Testis (tissue), 5 donors: ENCODE data around the gene KAT2A. TPM values are rescaled to one million over a fixed set of nuclear protein-coding genes. Genes with fewer than 3 reads are reported as not detected.

Experiments used
- DNase-seq: peaks from one replicate; pipeline ENCODE4 v3.0.0-alpha.2; 2019
- H3K27ac ChIP-seq, 2 donors: fragments of 200-600 bp; sonication (generic); one replicate each; pipeline ENCODE4 v1.5.1; 2019
- H3K27me3 ChIP-seq: fragments of 200-600 bp; sonication (generic); one replicate; pipeline ENCODE4 v1.5.1; 2019
- H3K36me3 ChIP-seq: fragments of 200-600 bp; sonication (generic); one replicate; pipeline ENCODE4 v1.5.1; 2017; ENCODE audit warnings: low read depth; ENCODE audit errors: missing control alignments
- H3K4me1 ChIP-seq: fragments of 200-600 bp; sonication (generic); one replicate; pipeline ENCODE4 v1.5.1; 2019
- H3K4me3 ChIP-seq, 2 donors: fragments of 200-600 bp; sonication (generic); one replicate each; pipeline ENCODE4 v1.5.1; 2017 to 2019
- H3K9me3 ChIP-seq: fragments of 200-600 bp; sonication (generic); one replicate; pipeline ENCODE4 v1.5.1; 2017
- POLR2A ChIP-seq: fragments of 450-650 bp; IDR thresholded peaks from one replicate; pipeline ENCODE4 v1.6.1; 2017; ENCODE audit warnings: antibody characterized with exemption, mild to moderate bottlenecking, moderate library complexity
- whole genome bisulfite sequencing, 2 donors: methylation state at CpG; one replicate each; pipeline ENCODE4 v1.1.5; 2018; 5-methylcytosine and 5-hydroxymethylcytosine counted together
- intact Hi-C: fragments of 100-400 bp; cut with DNase I; formaldehyde crosslinking; loops from one replicate; pipeline ENCODE4 v1.15.1; 2023; ENCODE audit warnings: low total_unique reads
- long read RNA-seq, 2 donors: transcript quantifications; one replicate each; lab custom pipeline, GENCODE V29; 2026
- polyA plus RNA-seq: library from polyadenylated mRNA; stranded (reverse); fragments of 350-450 nt; fragmentation: Illumina TruSeq; extraction: RNeasy Lipid Tissue Mini Kit (QIAGEN cat#74804); gene quantifications from one replicate; pipeline ENCODE4 v1.2.3, GENCODE V29; 2014; ENCODE audit warnings: low read depth, low replicate concordance; ENCODE audit not compliant: insufficient read depth
- total RNA-seq, 2 donors: library from RNA; depleted of rRNA; stranded (reverse); fragments of >200 nt; gene quantifications; one replicate each; pipeline ENCODE4 v1.2.3, GENCODE V29; 2016
- TF ChIP-seq, protein P1 (sequence below), 3 experiments: fragments of 450-650 bp in 2 of 3; fragments of 200-600 bp in 1 of 3; sonication (generic) in 1 of 3; IDR thresholded peaks; one replicate each; pipeline ENCODE4 v1.5.1; 2016 to 2019; ENCODE audit warnings: antibody characterized with exemption in 3 of 3, mild to moderate bottlenecking in 2 of 3, moderate library complexity in 1 of 3

KAT2A gene
- 100 to 1,000 TPM; 109 to 111 TPM for total RNA-seq
- polyA plus RNA-seq: 37.6 TPM
- long read RNA-seq, donor 1, transcript KAT2A-201 (18 exons, 3,109 nt): minor isoform, 7 of 36 reads
- long read RNA-seq, donor 1, transcript KAT2A-202 (18 exons, 2,990 nt): major isoform, 16 of 36 reads
- long read RNA-seq, donor 1, partial matches to known transcripts: 11 of 36 reads
- long read RNA-seq, donor 1, other reads (novel, unspliced or antisense): 0 of 36 reads
- long read RNA-seq, donor 2, partial matches to known transcripts: 9 of 15 reads
- long read RNA-seq, donor 2, other reads (novel, unspliced or antisense): 0 of 15 reads

DNA sequence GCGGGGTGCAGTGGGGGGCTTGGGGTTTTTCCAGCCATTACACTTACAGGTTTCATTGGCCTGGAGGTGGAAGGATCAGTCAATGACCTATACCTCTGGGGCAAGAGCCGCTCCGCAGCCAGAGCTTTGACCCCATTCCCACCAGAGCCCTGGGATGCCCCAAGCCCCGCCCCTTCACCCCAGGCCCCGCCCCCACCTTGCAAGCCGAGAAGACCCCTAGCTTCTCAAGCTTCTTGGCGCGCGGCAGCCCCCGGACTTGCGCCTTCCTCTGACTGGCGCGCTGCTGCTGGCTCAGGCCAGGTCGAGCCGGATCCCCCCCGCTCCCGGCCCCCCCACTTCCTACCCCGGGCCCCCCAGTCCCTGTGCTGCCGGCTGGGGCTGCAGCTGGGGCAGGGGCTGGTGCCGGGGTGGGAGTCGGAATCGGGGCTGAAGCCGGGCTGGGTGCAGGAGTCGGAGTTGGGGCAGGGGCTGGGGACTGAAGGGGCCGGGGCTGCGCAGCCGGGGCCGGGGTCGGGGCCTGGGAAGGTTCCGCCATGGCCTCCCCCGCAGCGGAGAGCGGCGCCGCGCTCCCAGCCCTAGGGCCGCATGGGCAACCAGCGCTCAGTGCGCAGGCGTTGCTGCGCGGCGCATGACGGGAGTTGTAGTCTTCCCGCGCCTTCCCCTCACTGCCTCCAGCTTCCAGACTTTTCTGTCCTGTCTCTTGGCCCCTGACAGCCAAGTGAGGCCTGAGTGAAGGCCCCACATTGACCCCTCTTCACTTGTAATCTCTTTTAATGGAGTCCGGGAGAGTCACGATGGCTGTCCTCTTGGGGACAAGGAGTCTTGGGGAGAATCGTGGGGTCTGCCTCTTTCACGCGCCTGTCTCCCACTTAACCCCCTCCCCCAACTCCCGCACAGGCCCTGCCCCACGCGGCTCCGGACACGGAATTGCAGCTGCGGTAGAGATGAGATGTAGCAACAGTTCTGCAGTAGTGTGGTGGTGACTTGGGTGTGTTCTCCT, at the start of gene KAT2A:
TSS of gene KAT2A (minus strand) at position 598 of the 1,000 bp plus-strand sequence. CDS start at position 535, 63 bp downstream.
- Histone ChIP-seq H3K36me3 (no peaks in the 10 kb centered on the region), H3K9me3 (no peaks in the 10 kb centered on the region), H3K27me3 (no peaks in the 10 kb centered on the region), H3K4me1 (peaks cover 13% of the 10 kb centered on the region), H3K4me3 (peak within 1 kb of the TSS; percentile 73 to 79), H3K27ac (peak within 1 kb of the TSS; percentile 43 to 66)
- no peak for TF ChIP-seq POLR2A
- TF ChIP-seq, protein P1, sequence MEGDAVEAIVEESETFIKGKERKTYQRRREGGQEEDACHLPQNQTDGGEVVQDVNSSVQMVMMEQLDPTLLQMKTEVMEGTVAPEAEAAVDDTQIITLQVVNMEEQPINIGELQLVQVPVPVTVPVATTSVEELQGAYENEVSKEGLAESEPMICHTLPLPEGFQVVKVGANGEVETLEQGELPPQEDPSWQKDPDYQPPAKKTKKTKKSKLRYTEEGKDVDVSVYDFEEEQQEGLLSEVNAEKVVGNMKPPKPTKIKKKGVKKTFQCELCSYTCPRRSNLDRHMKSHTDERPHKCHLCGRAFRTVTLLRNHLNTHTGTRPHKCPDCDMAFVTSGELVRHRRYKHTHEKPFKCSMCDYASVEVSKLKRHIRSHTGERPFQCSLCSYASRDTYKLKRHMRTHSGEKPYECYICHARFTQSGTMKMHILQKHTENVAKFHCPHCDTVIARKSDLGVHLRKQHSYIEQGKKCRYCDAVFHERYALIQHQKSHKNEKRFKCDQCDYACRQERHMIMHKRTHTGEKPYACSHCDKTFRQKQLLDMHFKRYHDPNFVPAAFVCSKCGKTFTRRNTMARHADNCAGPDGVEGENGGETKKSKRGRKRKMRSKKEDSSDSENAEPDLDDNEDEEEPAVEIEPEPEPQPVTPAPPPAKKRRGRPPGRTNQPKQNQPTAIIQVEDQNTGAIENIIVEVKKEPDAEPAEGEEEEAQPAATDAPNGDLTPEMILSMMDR (IDR thresholded peaks at IDR 0.05): no peak
- 5 to 8% methylated on average over 33 to 51 of the region's 57 CpGs for WGBS, 2 donors
- intact Hi-C loops: no loop called here
- peak; percentile 91 for DNase-seq

DNA sequence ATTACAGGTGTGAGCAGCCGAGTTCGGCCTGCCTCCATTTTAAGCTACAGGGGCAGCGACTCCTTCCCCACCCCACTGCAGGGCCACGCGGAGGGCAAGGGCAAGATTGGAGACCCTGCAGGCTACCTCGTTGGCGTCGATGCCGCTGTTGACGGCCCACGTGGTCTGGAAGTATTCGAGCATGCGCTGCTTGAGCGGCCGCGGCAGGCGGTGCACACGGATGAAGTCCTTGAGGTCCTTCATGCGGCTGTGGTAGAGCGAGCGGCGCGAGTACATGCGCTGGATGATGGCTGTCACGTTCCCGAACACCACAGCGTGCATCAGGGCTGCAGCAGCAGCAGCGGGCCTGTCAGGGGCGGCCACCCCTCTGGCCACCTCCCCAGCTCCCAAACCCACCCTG, 48.2 kb upstream of the KAT2A start:
- DNase-seq: no peak
- Histone ChIP-seq H3K9me3 (no peaks in the 10 kb centered on the region), H3K36me3 (no peaks in the 10 kb centered on the region), H3K4me1 (no peaks in the 10 kb centered on the region), H3K27ac (no peak overlapping the region), H3K27me3 (no peaks in the 10 kb centered on the region), H3K4me3 (no peak overlapping the region)
- no peak for TF ChIP-seq POLR2A
- TF ChIP-seq, protein P1 (IDR thresholded peaks at IDR 0.05): no peak
- 93 to 96% methylated on average over 9 to 29 of the region's 29 CpGs for WGBS, 2 donors
- intact Hi-C loops: no loop called here

DNA sequence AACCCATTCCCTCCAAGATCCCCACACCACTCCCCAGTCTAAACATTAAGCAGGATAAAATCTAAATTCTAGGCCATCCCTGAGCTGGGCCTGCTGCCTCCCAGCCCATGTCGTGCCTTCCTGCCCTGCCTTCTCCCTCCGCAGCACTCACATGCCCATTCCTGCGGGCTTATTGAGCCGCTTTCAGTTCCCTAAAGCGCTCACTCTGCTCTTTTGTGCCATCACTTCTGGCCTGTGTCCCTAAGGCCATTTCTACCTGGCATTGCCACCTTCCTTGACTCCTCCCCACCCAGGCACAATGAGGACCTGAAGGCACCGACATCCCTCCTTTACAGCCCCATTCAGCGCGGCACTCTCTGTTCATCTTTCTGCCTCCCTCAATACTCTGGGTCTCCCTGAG, 46.6 kb upstream of the KAT2A start:
- H3K4me1 ChIP-seq: no peaks in the 10 kb centered on the region
- no peak for DNase-seq
- no peak overlapping the region for H3K4me3 ChIP-seq
- WGBS, 2 donors: 95 to 99% methylated on average over 8 of the region's 8 CpGs
- H3K27ac ChIP-seq: no peak overlapping the region
- TF ChIP-seq, protein P1 (IDR thresholded peaks at IDR 0.05): no peak
- no peak for TF ChIP-seq POLR2A
- H3K9me3 ChIP-seq: no peaks in the 10 kb centered on the region
- intact Hi-C loops: no loop called here
- H3K36me3 ChIP-seq: no peaks in the 10 kb centered on the region
- H3K27me3 ChIP-seq: no peaks in the 10 kb centered on the region

DNA sequence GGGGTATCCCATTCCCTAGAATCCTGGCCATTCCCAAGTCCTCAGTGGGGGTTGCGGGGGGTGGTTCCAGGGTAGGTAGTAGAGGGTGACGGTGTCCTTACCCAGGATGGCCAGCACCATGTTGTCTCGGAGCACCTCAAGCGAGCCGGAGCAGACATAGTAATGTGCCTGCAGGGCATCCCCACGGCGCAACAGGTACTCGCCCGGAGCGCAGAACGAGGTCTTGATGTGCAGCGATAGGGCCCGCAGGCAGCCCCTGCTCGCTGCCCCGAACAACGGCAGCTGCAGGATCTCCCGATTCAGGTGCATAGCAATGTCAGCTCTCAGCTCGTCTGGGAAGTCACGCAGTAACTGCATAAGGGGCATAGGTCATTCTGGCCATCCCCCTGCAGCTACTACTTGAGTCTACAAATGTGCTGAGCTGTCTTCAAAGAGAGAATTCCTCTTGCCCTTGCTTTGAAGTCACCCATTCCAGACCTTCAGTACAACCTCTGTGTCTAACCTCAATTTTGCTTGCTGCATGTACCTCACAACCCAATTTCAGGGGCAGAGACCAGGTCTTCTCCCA, 45.1 kb upstream of the KAT2A start:
- H3K4me1 ChIP-seq: no peaks in the 10 kb centered on the region
- TF ChIP-seq, protein P1 (IDR thresholded peaks at IDR 0.05): no peak
- no peak for TF ChIP-seq POLR2A
- WGBS, 2 donors: 91 to 97% methylated on average over 5 to 19 of the region's 19 CpGs
- H3K9me3 ChIP-seq: no peaks in the 10 kb centered on the region
- intact Hi-C loops: no loop called here
- no peaks in the 10 kb centered on the region for H3K36me3 ChIP-seq
- no peak for DNase-seq
- no peaks in the 10 kb centered on the region for H3K27me3 ChIP-seq
- H3K4me3 ChIP-seq: no peak overlapping the region
- H3K27ac ChIP-seq: no peak overlapping the region
